DMS79 treated with DMSO at 0.1 percent for 48 hours (cell line): ENCODE data around the gene C1QBP.
"Not testable (repeated sequence)": the region's sequence is repeated elsewhere in the genome, so short reads cannot be mapped to it uniquely, and the experiment has no call there.

Experiments used
- DNase-seq: peaks from one replicate; lab custom pipeline; 2025; lab: John Stamatoyannopoulos, UW

Gene C1QBP

DNA sequence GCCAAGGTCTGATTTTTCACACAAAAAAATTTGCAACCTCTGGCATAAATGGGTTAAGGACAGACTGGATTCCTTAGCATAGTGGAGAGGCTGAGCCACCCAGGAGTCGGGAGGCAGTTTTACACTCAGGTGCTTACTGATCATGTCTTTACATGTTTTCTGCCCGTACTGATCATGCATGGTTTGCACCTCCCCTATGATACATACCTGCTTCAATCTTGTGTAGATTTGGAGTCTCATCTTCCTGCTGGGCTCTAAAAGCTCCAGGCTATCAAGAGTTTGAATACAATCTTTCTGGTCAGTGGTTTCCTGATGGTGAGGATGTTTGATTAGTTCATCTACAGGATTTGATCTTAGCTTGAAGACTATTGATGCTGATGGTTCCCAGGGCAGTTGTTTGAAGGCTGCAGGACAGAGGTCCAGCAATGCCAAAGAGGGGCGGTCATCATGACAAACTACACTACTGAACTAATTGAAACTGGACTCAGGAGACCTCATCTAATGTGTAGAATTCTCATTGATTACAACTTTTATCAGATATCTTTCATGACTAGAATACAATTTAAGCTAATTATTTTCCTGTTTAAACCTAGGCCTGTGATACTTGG, 6.9 kb downstream of the C1QBP start:
- DNase-seq = no peak

GRCh38 chr17:5431234-5431633, 7.7 kb downstream of the C1QBP start:
- not testable (repeated sequence) for DNase-seq

- no peak for DNase-seq
Measured at GRCh38 chr17:5430413-5430999, 8.4 kb downstream of the C1QBP start.

DNA sequence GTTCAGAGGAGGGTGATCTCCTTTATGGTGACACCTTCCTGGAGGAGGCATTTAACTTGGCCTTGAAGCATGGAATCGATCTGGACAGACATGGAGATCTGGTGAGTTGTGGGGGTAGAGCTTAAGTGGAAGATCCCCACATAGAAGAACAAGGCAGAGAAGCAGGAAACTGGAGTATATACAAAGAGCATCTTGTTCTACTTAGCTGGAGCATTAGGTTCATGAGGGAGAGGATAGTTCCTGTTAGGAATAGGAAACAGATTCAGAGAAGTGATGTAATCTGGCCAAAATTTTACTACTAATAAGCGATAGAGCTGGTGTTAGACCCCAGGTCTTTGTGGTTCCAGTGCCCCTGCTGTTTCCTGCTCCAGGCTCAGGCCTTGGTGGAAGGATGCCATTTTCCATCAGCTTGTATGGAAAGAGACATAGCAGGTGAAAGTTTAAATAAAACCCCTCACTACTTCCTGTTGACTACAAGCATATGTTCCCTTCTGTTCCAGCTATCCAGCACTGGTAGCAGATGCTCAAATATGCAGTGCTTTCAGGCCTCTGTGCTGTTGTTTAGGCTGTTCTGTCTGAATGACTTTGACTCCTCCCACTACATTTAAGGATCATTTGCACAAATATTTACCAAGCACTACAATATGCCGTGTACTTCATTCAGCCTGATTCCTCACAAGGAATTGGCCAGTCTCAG, 9.6 kb downstream of the C1QBP start:
- no peak for DNase-seq

- no peak for DNase-seq
Measured at GRCh38 chr17:5425826-5426225, 13.1 kb downstream of the C1QBP start.

DNA sequence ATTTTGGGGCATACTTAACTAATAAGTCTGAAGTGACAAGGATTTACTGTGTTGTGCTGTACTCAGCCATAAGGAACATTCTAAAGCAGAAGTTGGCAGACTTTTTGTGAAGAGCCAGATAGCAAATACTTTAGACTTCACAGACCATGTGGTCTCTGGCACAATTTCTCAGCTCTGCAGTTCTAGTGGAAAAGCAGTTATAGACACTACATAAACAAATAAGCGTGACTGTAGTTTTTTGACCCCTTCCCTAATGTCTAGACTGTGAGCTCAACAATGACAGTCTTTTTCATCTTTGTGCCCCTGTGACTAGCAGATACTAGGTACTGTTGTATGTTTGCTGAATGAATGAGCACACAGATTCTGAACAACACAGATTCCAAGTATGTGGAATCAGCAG, 14.0 kb downstream of the C1QBP start:
- DNase-seq = no peak

- DNase-seq = no peak
Measured at GRCh38 chr17:5422505-5422904, 16.4 kb downstream of the C1QBP start.

DNA sequence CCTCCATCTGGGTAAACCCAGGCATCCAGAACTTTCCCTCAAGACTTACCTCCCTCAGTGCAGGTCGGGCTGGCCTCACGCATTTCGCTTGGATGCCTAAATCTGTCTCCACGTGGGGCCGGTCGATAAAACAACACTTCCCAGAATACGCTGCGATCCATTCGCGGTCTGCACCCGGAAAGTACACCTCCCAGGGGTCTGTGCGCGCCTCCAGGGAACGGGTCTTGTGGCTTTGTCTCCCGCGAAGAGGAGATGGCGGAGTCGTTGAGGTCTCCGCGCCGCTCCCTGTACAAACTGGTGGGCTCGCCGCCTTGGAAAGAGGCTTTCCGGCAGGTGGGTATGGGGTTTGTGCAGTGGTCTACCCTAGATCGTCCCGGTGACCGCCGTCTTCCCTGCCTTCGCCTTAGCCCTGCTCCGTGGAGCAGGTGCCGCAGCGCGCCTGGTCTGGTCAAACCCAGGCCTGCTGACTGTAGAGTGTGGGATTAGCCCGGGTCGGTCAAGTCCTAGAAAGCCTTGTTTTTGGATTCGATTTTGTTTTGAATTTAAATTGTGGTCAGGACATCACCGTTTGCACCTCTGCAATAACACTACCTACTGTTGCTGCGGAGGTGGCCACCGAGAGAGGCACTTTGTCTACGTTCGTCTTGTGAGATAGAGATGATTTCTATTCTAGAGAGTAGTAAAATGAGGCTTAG, 18.8 kb downstream of the C1QBP start, which contains the start of gene RPAIN:
TSS of gene RPAIN (plus strand) at position 224 of the 695 bp plus-strand sequence. CDS start at position 253, 29 bp downstream.
- DNase-seq = peak; percentile 92

DNA sequence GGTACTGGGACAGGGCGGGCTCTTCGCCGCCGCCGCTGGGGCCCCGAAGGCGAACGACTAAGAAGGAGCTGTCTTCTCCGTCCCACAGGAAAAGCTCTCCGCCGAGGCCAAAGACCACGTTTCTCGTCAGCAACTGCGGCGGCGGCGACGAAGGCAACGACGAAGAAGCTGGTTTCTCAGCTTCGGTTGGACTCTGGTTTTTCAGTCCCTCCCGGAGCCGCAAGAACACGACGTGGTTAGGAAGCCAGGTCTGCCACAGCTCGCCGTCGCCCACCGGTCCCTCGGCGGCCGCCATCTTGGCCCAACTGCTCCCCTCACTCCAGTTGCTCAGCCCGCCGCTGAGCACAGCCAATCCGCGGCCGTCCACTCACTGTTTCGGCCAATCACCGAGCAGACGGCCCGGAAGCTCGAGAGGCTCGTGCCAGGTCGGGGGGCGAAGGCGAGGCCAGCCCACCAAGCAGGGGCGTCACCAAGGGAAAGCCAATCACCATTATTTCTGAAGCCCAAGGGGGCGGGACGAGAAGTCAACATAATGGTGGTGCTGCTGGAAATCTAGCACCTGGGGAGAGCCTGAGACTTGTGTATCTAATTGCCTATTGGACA, 19.5 kb downstream of the C1QBP start, which contains the start of gene NUP88:
TSS of gene NUP88 (minus strand) at position 307 of the 603 bp plus-strand sequence. CDS start at position 295, 12 bp downstream.
- DNase-seq = peak; percentile 97

- peak; percentile 59 for DNase-seq
Measured at GRCh38 chr17:5418858-5419355, 20.0 kb downstream of the C1QBP start.

DNA sequence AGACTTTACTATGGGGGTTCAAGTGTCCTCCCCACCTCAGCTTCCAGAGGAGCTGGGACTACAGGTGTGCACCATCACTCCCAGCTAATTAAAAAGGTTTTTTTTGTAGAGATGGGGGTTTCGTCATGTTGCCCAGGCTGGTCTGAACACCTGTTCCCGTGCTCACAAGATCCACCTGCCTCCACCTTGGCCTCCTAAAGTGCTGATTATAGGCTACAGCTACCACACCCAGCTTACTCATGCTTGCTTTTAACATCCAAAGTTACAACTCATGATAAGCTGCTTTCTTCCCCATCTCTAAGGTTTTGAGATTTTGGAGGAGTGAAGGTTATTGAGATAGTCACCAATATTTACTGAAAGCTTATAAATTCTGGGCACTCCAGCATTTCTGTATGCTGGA, 22.1 kb downstream of the C1QBP start:
- no peak for DNase-seq

- DNase-seq = no peak
Measured at GRCh38 chr17:5413682-5414081, 25.3 kb downstream of the C1QBP start.

DNA sequence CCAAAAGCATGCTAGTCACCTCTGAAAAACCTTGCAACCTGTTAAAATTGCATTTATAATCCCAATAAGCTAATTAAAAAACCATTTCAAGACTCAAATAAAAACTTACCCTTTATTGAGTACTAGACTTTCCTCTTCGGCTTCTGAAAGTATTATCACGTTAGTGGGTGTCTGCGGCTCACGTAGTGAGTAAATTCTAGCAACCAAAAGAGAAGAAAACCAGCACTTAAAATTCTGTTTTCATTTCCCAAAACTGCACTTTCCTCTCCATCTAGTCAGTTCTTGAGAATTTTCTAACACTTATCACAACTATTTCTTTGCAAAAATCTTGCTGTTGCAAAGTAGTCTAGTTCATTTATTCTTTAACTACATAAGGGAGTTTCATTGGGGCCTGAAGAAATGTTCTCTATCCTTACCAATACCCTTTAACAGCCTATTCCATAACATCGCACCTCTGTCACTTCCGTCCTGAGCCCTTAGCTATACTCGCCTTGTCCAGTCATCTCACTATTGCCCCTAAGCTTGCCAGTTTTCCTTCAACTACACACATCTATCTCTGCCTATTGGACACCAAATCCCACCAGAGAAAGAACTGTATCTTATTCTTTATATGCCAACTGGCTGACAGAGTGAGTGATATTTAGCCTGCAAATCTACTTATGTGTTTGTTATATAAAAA, 28.2 kb downstream of the C1QBP start:
- DNase-seq = no peak

GRCh38 chr17:5408186-5408585, 30.8 kb downstream of the C1QBP start:
- DNase-seq = no peak

- no peak for DNase-seq
Measured at GRCh38 chr17:5405400-5405799, 33.6 kb downstream of the C1QBP start.

DNA sequence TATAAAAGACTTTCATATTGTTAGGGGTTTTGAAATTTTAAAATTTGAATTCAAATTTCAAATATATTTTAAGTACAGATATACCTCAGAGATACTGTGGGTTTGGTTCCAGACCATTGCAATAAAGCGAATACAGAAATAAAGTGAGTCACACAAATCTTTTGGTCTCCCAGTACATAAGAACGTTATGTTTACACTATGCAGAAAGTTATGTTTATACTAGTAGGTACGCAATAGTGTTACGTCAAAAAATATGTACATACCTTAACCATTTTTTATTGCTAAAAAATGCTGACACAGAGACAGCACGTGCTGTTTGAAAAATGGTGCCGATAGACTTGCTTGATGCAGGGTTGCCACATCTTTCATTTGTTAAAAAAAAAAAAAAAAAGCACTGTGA, 39.2 kb downstream of the C1QBP start:
- no peak for DNase-seq

DNA sequence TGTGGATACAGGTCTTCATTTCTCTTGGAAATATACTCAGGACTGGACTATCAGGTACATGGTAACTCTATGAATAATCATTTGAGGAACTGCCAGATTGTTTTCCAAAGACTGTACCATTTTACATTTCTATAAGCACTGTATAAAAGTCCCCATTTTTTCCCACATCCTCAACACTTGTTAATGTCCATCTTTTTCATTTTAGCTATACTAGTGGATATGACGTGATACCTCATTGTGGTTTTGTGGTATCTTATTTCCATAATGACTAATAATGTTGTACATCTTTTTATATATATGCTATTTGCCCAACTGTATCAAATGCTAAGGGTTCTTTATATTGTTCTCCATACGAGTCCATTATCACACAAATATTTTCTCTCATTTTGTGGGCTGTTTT, 42.3 kb downstream of the C1QBP start:
- DNase-seq = no peak

DNA sequence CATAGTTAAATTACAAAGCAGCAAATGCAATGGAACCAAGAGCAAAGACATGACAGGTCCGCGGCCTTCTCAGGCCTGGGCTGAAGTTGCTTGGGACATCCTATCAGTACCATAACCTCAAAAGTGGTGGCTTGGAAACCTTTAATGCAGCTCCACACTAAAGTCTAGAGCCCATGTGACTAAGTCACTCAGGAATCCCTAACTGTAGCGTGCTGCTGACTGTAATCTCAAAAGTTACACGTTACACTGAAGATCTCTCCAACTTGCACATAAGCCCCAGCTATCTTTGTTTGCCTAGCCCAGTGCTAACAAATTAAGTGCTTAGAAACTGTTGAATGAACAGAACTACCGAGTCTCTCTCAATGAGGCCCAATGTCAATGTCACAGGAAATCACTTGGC, 47.3 kb downstream of the C1QBP start:
- DNase-seq = no peak
